Measurements from ENCODE around the gene ZC2HC1B.

Gene ZC2HC1B

GRCh38 chr6:143934331-143934730, 70.1 kb downstream of the ZC2HC1B start:
- no peak for DNase-seq (ENCODE audit: low spot score)

- DNase-seq (ENCODE audit: low spot score): no peak
Measured at GRCh38 chr6:143934867-143935266, 70.6 kb downstream of the ZC2HC1B start.

GRCh38 chr6:143936347-143936746, 72.1 kb downstream of the ZC2HC1B start:
- no peak for DNase-seq (ENCODE audit: low spot score)

- DNase-seq (ENCODE audit: low spot score): no peak
Measured at GRCh38 chr6:143936778-143937667, 72.7 kb downstream of the ZC2HC1B start.

GRCh38 chr6:143937668-143937970, 73.3 kb downstream of the ZC2HC1B start:
- no peak for DNase-seq (ENCODE audit: low spot score)

GRCh38 chr6:143939364-143939763, 75.1 kb downstream of the ZC2HC1B start:
- no peak for DNase-seq (ENCODE audit: low spot score)

- peak; percentile 56 for DNase-seq (ENCODE audit: low spot score)
Measured at GRCh38 chr6:143940011-143940597, 75.8 kb downstream of the ZC2HC1B start.

- DNase-seq (ENCODE audit: low spot score): peak; percentile 75
Measured at GRCh38 chr6:143941852-143942627, 77.8 kb downstream of the ZC2HC1B start.

- DNase-seq (ENCODE audit: low spot score): no peak
Measured at GRCh38 chr6:143948208-143948607, 83.9 kb downstream of the ZC2HC1B start.

- no peak for DNase-seq (ENCODE audit: low spot score)
Measured at GRCh38 chr6:143949535-143949934, 85.3 kb downstream of the ZC2HC1B start.

- DNase-seq (ENCODE audit: low spot score): no peak
Measured at GRCh38 chr6:143949962-143950361, 85.7 kb downstream of the ZC2HC1B start.

- DNase-seq (ENCODE audit: low spot score): no peak
Measured at GRCh38 chr6:143950875-143951274, 86.6 kb downstream of the ZC2HC1B start.

- DNase-seq (ENCODE audit: low spot score): no peak
Measured at GRCh38 chr6:143952060-143952778, 87.9 kb downstream of the ZC2HC1B start.

- DNase-seq (ENCODE audit: low spot score): no peak
Measured at GRCh38 chr6:143952947-143953701, 88.8 kb downstream of the ZC2HC1B start.

- no peak for DNase-seq (ENCODE audit: low spot score)
Measured at GRCh38 chr6:143953922-143954321, 89.6 kb downstream of the ZC2HC1B start.

- no peak for DNase-seq (ENCODE audit: low spot score)
Measured at GRCh38 chr6:143955971-143956370, 91.7 kb downstream of the ZC2HC1B start.

- DNase-seq (ENCODE audit: low spot score): no peak
Measured at GRCh38 chr6:143957679-143958274, 93.5 kb downstream of the ZC2HC1B start.

- no peak for DNase-seq (ENCODE audit: low spot score)
Measured at GRCh38 chr6:143958839-143959399, 94.6 kb downstream of the ZC2HC1B start.

GRCh38 chr6:143959927-143960326, 95.7 kb downstream of the ZC2HC1B start:
- DNase-seq (ENCODE audit: low spot score): no peak

GRCh38 chr6:143961066-143961465, 96.8 kb downstream of the ZC2HC1B start:
- DNase-seq (ENCODE audit: low spot score): no peak

Measured in D341Med (cell line).